Mucosa of stomach (tissue), 1 donor: ENCODE measurements around the gene PNPLA7.
A peak's percentile ranks its signal among the peaks of the same experiment; 100 is the strongest.

Source experiments
- H3K27me3 ChIP-seq: one replicate; pipeline ENCODE4 v1.7.0; 2013; ENCODE audit warnings: mild to moderate bottlenecking, low read length; ENCODE audit not compliant: control insufficient read depth, insufficient read depth
- H3K36me3 ChIP-seq: one replicate; pipeline ENCODE4 v1.7.0; 2013; ENCODE audit warnings: low read length; ENCODE audit not compliant: control insufficient read depth, insufficient read depth
- H3K4me1 ChIP-seq: one replicate; pipeline ENCODE4 v1.7.0; 2013; ENCODE audit warnings: mild to moderate bottlenecking, low read length; ENCODE audit not compliant: control insufficient read depth, insufficient read depth
- H3K4me3 ChIP-seq: one replicate; pipeline ENCODE4 v1.7.0; 2013; ENCODE audit warnings: low read length
- H3K9ac ChIP-seq: one replicate; pipeline ENCODE4 v1.7.0; 2013; ENCODE audit warnings: mild to moderate bottlenecking, low read length, moderate library complexity
- H3K9me3 ChIP-seq: one replicate; pipeline ENCODE4 v1.7.0; 2013; ENCODE audit warnings: mild to moderate bottlenecking, low read length, moderate library complexity; ENCODE audit not compliant: control insufficient read depth
- donor health status: Pancreatic carcinoma.

PNPLA7 gene

DNA sequence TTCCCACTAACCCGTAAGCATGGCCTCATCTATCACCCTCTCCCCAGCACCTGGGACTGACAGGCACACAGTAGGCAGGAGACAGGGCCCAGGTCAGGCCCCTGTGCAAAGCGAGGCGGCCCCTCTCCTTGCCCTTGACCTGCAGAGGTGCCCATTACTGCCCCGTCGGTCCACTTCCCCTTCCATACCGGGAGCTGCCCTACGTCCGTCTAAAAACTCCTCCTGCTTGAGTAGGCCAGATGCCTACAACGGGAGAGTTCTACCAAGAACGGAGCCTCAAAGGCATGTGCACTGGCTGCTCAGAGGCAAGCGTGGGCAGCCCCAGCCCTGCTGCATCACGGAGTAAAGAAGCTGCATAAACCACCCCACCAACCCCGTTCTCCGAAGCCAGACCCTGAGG, 33.1 kb upstream of the PNPLA7 start:
- Histone ChIP-seq H3K4me1 (peaks cover 5% of the 10 kb centered on the region), H3K36me3 (peaks cover 4% of the 10 kb centered on the region)

GRCh38 chr9:137582286-137582860, 32.2 kb upstream of the PNPLA7 start:
- H3K9ac ChIP-seq = no peak overlapping the region
- H3K27me3 ChIP-seq = no peaks in the 10 kb centered on the region
- H3K4me1 ChIP-seq = peaks cover 11% of the 10 kb centered on the region
- no peaks in the 10 kb centered on the region for H3K9me3 ChIP-seq
- peaks cover 4% of the 10 kb centered on the region for H3K36me3 ChIP-seq
- no peak overlapping the region for H3K4me3 ChIP-seq

More for the DNA sequence above, 33.1 kb upstream of the PNPLA7 start:
- Histone ChIP-seq H3K9ac (no peak overlapping the region), H3K9me3 (no peaks in the 10 kb centered on the region), H3K27me3 (no peaks in the 10 kb centered on the region), H3K4me3 (no peak overlapping the region)

- Histone ChIP-seq H3K4me3 (no peak overlapping the region), H3K4me1 (peaks cover 17% of the 10 kb centered on the region), H3K9ac (no peak overlapping the region), H3K9me3 (no peaks in the 10 kb centered on the region), H3K36me3 (peaks cover under 1% of the 10 kb centered on the region), H3K27me3 (no peaks in the 10 kb centered on the region)
Observed at GRCh38 chr9:137581361-137582285, 31.4 kb upstream of the PNPLA7 start.

DNA sequence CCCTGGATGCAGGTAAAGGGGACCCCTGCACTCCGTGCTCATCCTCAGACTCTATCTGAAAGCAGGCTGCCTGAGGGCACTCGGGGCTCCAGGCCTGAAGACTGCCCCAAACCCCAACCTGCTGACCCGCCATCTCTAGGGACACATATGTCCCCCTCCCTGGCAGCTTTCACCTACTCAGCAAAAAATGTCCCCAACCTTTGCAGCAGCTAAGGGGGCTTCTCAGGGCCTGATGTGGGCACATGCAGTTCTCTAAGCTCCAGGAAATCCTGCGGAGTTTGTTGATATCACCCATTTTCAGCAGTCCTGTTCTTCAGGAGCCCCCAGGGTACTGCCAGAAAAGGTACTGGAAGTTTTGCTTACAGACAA, 30.7 kb upstream of the PNPLA7 start:
- no peaks in the 10 kb centered on the region for H3K27me3 ChIP-seq
- no peaks in the 10 kb centered on the region for H3K36me3 ChIP-seq
- H3K4me3 ChIP-seq = no peak overlapping the region
- no peaks in the 10 kb centered on the region for H3K9me3 ChIP-seq
- H3K9ac ChIP-seq = no peak overlapping the region
- peaks cover 17% of the 10 kb centered on the region for H3K4me1 ChIP-seq

DNA sequence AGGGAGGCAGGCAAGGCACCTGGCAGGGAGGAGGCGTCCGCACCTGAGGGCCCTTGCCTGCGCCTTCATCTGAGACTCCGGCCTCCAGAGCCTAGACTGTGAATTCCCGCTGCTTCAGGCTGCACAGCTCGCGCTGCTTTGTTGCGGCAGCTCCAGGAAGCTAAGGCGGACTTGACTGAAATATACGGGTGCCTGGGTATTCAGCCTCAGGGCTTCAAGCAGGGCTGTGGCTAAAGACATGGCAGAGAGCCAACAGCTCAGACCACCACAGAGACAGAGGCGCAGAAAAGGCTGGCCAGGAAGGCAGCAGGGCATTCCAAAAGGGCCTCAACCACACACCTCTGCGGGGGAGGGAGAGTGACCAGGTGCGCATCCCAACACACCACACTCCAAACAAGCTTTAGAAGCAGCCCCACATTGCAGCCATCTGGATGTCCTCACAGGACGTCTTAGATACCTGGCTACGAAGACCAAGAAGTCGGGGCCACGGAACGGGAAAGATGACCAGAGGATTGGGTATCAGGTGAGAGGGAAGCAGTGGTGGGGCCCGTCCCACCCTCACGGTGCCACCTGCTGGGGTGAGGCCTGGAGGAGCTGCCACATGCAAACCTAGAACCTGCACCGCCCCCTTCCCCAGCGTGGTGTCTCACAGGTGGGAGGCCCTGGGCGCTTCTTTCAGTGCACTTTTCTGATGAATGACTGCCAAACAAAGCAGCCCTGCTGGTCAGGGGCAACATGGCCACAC, 30.2 kb upstream of the PNPLA7 start:
- Histone ChIP-seq H3K9ac (no peak overlapping the region), H3K4me3 (no peak overlapping the region), H3K4me1 (peaks cover 17% of the 10 kb centered on the region), H3K9me3 (no peaks in the 10 kb centered on the region), H3K27me3 (no peaks in the 10 kb centered on the region), H3K36me3 (no peaks in the 10 kb centered on the region)

GRCh38 chr9:137579259-137579604, 29.0 kb upstream of the PNPLA7 start:
- no peaks in the 10 kb centered on the region for H3K36me3 ChIP-seq
- H3K4me3 ChIP-seq = peak overlapping the region; percentile 80
- peaks cover 17% of the 10 kb centered on the region for H3K4me1 ChIP-seq
- H3K9ac ChIP-seq = peak overlapping the region; percentile 65
- H3K27me3 ChIP-seq = no peaks in the 10 kb centered on the region
- no peaks in the 10 kb centered on the region for H3K9me3 ChIP-seq

GRCh38 chr9:137578518-137579258, 28.5 kb upstream of the PNPLA7 start, which contains the start of gene DPH7:
TSS of gene DPH7 (minus strand) at chr9:137578925. CDS start at chr9:137578777, 148 bp downstream.
- Histone ChIP-seq H3K9me3 (no peaks in the 10 kb centered on the region), H3K4me3 (peak within 1 kb of the TSS; percentile 80), H3K27me3 (no peaks in the 10 kb centered on the region), H3K36me3 (no peaks in the 10 kb centered on the region), H3K9ac (peak within 1 kb of the TSS; percentile 65), H3K4me1 (peaks cover 17% of the 10 kb centered on the region)

- Histone ChIP-seq H3K36me3 (no peaks in the 10 kb centered on the region), H3K4me3 (no peak overlapping the region), H3K27me3 (no peaks in the 10 kb centered on the region), H3K9me3 (no peaks in the 10 kb centered on the region), H3K9ac (no peak overlapping the region), H3K4me1 (peaks cover 17% of the 10 kb centered on the region)
Observed at GRCh38 chr9:137575716-137576411, 25.7 kb upstream of the PNPLA7 start.

GRCh38 chr9:137575364-137575715, 25.1 kb upstream of the PNPLA7 start:
- Histone ChIP-seq H3K4me1 (peaks cover 17% of the 10 kb centered on the region), H3K9me3 (no peaks in the 10 kb centered on the region), H3K9ac (no peak overlapping the region), H3K4me3 (no peak overlapping the region), H3K27me3 (no peaks in the 10 kb centered on the region), H3K36me3 (no peaks in the 10 kb centered on the region)

GRCh38 chr9:137574192-137574591, 24.0 kb upstream of the PNPLA7 start:
- Histone ChIP-seq H3K9me3 (no peaks in the 10 kb centered on the region), H3K27me3 (no peaks in the 10 kb centered on the region), H3K9ac (no peak overlapping the region), H3K4me1 (peaks cover 15% of the 10 kb centered on the region), H3K36me3 (no peaks in the 10 kb centered on the region), H3K4me3 (no peak overlapping the region)

- Histone ChIP-seq H3K4me1 (no peaks in the 10 kb centered on the region), H3K9ac (no peak overlapping the region), H3K4me3 (no peak overlapping the region), H3K27me3 (no peaks in the 10 kb centered on the region), H3K9me3 (no peaks in the 10 kb centered on the region), H3K36me3 (no peaks in the 10 kb centered on the region)
Observed at GRCh38 chr9:137570566-137570965, 20.4 kb upstream of the PNPLA7 start.
